Panc1 (cell line): Measurements from ENCODE around the gene NMRAL1.

Source experiments
- POLR2AphosphoS5 ChIP-seq: IDR thresholded peaks from 2 replicates; pipeline ENCODE4 v1.6.1; 2012; ENCODE audit warnings: mild to moderate bottlenecking, low read depth, low read length, moderate library complexity
- REST ChIP-seq, 2 experiments: IDR thresholded peaks; 2 replicates each; pipeline ENCODE4 v1.6.1; 2011 to 2012; ENCODE audit warnings: low read depth in 2 of 2, control low read depth in 1 of 2, low read length in 1 of 2, mild to moderate bottlenecking in 1 of 2, moderate library complexity in 1 of 2; ENCODE audit not compliant: insufficient read depth in 1 of 2
- SIN3A ChIP-seq: IDR thresholded peaks from 2 replicates; pipeline ENCODE4 v1.6.1; 2012; ENCODE audit warnings: low read depth, mild to moderate bottlenecking, low read length, moderate library complexity, borderline replicate concordance; ENCODE audit not compliant: insufficient read depth
- TF ChIP-seq, protein P1 (sequence below): fragments of 450-650 bp; IDR thresholded peaks from 2 replicates; pipeline ENCODE4 v1.5.1; 2017; ENCODE audit warnings: mild to moderate bottlenecking

DNA sequence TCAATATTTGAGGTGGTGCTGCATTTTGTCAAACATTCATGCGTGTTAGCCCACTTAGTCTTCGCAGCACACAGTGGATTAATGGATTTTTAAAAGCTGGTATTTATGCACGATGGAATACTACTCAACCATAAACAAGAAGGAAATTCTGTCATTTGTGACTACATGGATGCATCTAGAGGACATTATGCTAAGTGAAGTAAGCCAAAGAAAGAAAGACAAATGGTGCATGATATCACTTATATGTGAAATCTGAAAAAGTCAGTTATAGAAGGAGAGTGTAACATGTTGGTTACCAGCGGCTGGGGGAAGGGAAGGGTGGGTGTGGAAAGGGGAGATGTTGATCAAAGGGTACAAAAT, 24.8 kb upstream of the NMRAL1 start:
- TF ChIP-seq, protein P1, sequence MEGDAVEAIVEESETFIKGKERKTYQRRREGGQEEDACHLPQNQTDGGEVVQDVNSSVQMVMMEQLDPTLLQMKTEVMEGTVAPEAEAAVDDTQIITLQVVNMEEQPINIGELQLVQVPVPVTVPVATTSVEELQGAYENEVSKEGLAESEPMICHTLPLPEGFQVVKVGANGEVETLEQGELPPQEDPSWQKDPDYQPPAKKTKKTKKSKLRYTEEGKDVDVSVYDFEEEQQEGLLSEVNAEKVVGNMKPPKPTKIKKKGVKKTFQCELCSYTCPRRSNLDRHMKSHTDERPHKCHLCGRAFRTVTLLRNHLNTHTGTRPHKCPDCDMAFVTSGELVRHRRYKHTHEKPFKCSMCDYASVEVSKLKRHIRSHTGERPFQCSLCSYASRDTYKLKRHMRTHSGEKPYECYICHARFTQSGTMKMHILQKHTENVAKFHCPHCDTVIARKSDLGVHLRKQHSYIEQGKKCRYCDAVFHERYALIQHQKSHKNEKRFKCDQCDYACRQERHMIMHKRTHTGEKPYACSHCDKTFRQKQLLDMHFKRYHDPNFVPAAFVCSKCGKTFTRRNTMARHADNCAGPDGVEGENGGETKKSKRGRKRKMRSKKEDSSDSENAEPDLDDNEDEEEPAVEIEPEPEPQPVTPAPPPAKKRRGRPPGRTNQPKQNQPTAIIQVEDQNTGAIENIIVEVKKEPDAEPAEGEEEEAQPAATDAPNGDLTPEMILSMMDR, result no peak
- no peak for TF ChIP-seq REST (IDR thresholded peaks at IDR 0.05; ENCODE audit: insufficient read depth in 1 of 2, low read depth in 2 of 2, low read length in 1 of 2)
- TF ChIP-seq SIN3A, result no peak
- no peak for TF ChIP-seq POLR2AphosphoS5
